ENCODE measurements around the gene NCAM2. TPM values are rescaled to one million over a fixed set of nuclear protein-coding genes. Genes with fewer than 3 reads are reported as not detected.

Gene NCAM2
- total RNA-seq, 1 donor from 2014 or later: 16.3 TPM

DNA sequence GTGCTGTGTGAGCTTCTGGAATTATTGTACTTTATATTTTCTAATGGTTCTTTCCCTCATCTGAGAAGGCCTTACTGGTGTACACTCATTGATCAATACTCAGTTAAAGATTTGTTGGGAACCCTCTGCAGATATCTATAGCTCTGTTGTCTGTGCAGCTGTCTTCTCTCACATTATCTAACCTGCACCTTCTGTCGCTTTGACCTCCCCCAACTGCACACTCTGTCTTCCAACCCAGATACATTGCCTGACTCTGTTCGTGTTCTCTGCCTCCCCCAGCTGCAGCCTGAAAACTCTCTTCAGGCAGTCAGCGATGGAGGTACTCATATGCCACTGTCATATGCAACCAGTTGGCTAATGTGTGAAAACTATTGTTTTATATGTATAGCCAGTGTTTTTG, 334.3 kb downstream of the NCAM2 start:
- no peaks in the 10 kb centered on the region for H3K27me3 Mint-ChIP-seq (ENCODE audit: low read depth)
- no peaks in the 10 kb centered on the region for H3K4me1 Mint-ChIP-seq (ENCODE audit: low read depth)
- TF ChIP-seq, protein P1, sequence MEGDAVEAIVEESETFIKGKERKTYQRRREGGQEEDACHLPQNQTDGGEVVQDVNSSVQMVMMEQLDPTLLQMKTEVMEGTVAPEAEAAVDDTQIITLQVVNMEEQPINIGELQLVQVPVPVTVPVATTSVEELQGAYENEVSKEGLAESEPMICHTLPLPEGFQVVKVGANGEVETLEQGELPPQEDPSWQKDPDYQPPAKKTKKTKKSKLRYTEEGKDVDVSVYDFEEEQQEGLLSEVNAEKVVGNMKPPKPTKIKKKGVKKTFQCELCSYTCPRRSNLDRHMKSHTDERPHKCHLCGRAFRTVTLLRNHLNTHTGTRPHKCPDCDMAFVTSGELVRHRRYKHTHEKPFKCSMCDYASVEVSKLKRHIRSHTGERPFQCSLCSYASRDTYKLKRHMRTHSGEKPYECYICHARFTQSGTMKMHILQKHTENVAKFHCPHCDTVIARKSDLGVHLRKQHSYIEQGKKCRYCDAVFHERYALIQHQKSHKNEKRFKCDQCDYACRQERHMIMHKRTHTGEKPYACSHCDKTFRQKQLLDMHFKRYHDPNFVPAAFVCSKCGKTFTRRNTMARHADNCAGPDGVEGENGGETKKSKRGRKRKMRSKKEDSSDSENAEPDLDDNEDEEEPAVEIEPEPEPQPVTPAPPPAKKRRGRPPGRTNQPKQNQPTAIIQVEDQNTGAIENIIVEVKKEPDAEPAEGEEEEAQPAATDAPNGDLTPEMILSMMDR (IDR thresholded peaks at IDR 0.05): no peak
- H3K9me3 Mint-ChIP-seq (ENCODE audit: low read depth): no peaks in the 10 kb centered on the region
- no peak for DNase-seq (ENCODE audit: low spot score)
- no peak overlapping the region for H3K27ac Mint-ChIP-seq (ENCODE audit: unreplicated experiment)
- H3K36me3 Mint-ChIP-seq (ENCODE audit: low read depth): no peaks in the 10 kb centered on the region
- H3K4me3 Mint-ChIP-seq (ENCODE audit: unreplicated experiment): no peak overlapping the region

DNA sequence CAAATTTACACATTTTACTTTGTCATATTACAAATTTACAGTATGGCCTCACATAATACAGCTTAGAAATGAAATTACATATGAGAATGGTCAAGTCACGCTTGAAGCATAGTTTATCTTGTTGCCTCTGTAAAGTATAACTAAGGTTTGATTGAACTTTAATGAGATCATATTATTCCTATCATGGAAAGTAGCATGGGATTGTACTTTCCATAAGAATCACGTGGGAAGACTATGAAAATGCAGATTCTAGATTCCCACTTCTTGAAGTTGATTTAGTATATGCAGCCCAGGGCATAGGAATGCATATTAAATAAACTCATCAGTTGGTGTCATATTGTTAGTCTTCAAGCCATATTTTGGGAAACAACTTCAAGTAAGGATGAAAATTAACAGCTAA, 342.8 kb downstream of the NCAM2 start:
- H3K4me3 Mint-ChIP-seq (ENCODE audit: unreplicated experiment): no peak overlapping the region

GRCh38 chr21:21345296-21345695, 347.1 kb downstream of the NCAM2 start:
- no peaks in the 10 kb centered on the region for H3K4me1 Mint-ChIP-seq (ENCODE audit: low read depth)
- no peaks in the 10 kb centered on the region for H3K27me3 Mint-ChIP-seq (ENCODE audit: low read depth)
- H3K36me3 Mint-ChIP-seq (ENCODE audit: low read depth): peaks cover 16% of the 10 kb centered on the region
- H3K27ac Mint-ChIP-seq (ENCODE audit: unreplicated experiment): no peak overlapping the region
- DNase-seq (ENCODE audit: low spot score): no peak
- peaks cover 29% of the 10 kb centered on the region for H3K9me3 Mint-ChIP-seq (ENCODE audit: low read depth)
- TF ChIP-seq, protein P1 (IDR thresholded peaks at IDR 0.05): no peak
- no peak overlapping the region for H3K4me3 Mint-ChIP-seq (ENCODE audit: unreplicated experiment)

More for the DNA sequence above, 342.8 kb downstream of the NCAM2 start:
- peaks cover 9% of the 10 kb centered on the region for H3K36me3 Mint-ChIP-seq (ENCODE audit: low read depth)
- no peaks in the 10 kb centered on the region for H3K27me3 Mint-ChIP-seq (ENCODE audit: low read depth)
- TF ChIP-seq, protein P1 (IDR thresholded peaks at IDR 0.05): no peak
- no peak for DNase-seq (ENCODE audit: low spot score)
- H3K27ac Mint-ChIP-seq (ENCODE audit: unreplicated experiment): no peak overlapping the region
- peaks cover 13% of the 10 kb centered on the region for H3K9me3 Mint-ChIP-seq (ENCODE audit: low read depth)
- no peaks in the 10 kb centered on the region for H3K4me1 Mint-ChIP-seq (ENCODE audit: low read depth)

DNA sequence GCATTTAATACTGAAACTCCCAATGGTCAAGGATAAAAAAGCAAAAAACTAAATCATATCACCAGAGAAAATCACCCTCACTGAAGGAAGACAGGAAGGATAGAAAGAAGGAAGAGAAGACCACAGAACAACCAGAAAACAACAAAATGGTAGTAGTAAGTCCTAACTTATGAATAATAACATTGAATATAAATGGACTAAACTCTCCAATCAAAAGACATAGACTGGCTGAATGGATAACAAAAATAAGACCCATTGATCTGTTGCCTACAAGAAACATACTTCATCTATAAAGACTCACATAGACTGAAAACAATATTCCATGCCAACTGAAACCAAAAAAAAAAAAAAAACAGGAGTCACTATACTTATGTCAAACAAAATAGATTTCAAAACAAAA, 347.7 kb downstream of the NCAM2 start:
- no peak overlapping the region for H3K27ac Mint-ChIP-seq (ENCODE audit: unreplicated experiment)

GRCh38 chr21:21366277-21366676, 368.1 kb downstream of the NCAM2 start:
- H3K36me3 Mint-ChIP-seq (ENCODE audit: low read depth): no peaks in the 10 kb centered on the region
- H3K9me3 Mint-ChIP-seq (ENCODE audit: low read depth): peaks cover 3% of the 10 kb centered on the region
- H3K27ac Mint-ChIP-seq (ENCODE audit: unreplicated experiment): no peak overlapping the region
- TF ChIP-seq, protein P1 (IDR thresholded peaks at IDR 0.05): no peak
- H3K27me3 Mint-ChIP-seq (ENCODE audit: low read depth): no peaks in the 10 kb centered on the region
- no peak overlapping the region for H3K4me3 Mint-ChIP-seq (ENCODE audit: unreplicated experiment)
- peaks cover 12% of the 10 kb centered on the region for H3K4me1 Mint-ChIP-seq (ENCODE audit: low read depth)
- DNase-seq (ENCODE audit: low spot score): no peak

More for the DNA sequence above, 347.7 kb downstream of the NCAM2 start:
- H3K4me1 Mint-ChIP-seq (ENCODE audit: low read depth): no peaks in the 10 kb centered on the region
- DNase-seq (ENCODE audit: low spot score): no peak
- H3K27me3 Mint-ChIP-seq (ENCODE audit: low read depth): no peaks in the 10 kb centered on the region
- peaks cover 16% of the 10 kb centered on the region for H3K36me3 Mint-ChIP-seq (ENCODE audit: low read depth)
- TF ChIP-seq, protein P1 (IDR thresholded peaks at IDR 0.05): no peak
- H3K4me3 Mint-ChIP-seq (ENCODE audit: unreplicated experiment): no peak overlapping the region
- H3K9me3 Mint-ChIP-seq (ENCODE audit: low read depth): peaks cover 29% of the 10 kb centered on the region

All from chondrocyte (in vitro differentiated cells).